ENCODE measurements around the gene HIVEP2.

DNA sequence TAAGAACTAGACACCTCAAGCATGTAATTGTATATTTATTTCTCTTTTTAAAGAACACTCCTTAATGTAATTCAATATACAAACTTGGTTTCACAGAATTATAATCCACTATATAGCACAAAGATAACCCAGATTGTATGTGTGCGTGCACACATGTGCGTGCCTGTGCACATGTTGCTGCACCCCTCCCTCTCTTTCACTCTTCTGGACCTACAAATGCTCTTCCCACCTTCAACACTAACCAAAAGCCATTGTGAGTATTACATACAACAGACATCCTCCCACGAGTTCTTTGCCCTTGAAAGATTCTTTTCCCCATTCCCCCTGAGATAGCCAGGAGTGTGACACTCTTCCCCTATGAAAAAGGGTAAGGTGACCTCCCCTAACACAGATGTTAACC lies 193.5 kb downstream of the HIVEP2 start:
- TF ChIP-seq, protein P1, sequence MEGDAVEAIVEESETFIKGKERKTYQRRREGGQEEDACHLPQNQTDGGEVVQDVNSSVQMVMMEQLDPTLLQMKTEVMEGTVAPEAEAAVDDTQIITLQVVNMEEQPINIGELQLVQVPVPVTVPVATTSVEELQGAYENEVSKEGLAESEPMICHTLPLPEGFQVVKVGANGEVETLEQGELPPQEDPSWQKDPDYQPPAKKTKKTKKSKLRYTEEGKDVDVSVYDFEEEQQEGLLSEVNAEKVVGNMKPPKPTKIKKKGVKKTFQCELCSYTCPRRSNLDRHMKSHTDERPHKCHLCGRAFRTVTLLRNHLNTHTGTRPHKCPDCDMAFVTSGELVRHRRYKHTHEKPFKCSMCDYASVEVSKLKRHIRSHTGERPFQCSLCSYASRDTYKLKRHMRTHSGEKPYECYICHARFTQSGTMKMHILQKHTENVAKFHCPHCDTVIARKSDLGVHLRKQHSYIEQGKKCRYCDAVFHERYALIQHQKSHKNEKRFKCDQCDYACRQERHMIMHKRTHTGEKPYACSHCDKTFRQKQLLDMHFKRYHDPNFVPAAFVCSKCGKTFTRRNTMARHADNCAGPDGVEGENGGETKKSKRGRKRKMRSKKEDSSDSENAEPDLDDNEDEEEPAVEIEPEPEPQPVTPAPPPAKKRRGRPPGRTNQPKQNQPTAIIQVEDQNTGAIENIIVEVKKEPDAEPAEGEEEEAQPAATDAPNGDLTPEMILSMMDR (IDR thresholded peaks at IDR 0.05 in 8 of 11, conservative IDR thresholded peaks at IDR 0.05 in 3 of 11): no peak
- TF ChIP-seq POLR2AphosphoS5 (IDR thresholded peaks at IDR 0.05) (no peak), POLR2A (IDR thresholded peaks at IDR 0.05) (no peak)
